Duodenal mucosa (tissue), 2 donors: Measurements from ENCODE around the gene NSG2.

Experiments
- H3K27ac ChIP-seq: one replicate; pipeline ENCODE4 v1.7.0; 2013; ENCODE audit warnings: low read depth, low read length
- H3K27me3 ChIP-seq, 2 donors: one replicate each; pipeline ENCODE4 v1.7.0; 2013; ENCODE audit warnings: low read length in 2 of 2, control low read depth in 1 of 2; ENCODE audit not compliant: insufficient read depth in 2 of 2, control insufficient read depth in 1 of 2
- H3K36me3 ChIP-seq, 2 donors: one replicate each; pipeline ENCODE4 v1.7.0; 2013; ENCODE audit warnings: low read length in 2 of 2, control low read depth in 1 of 2; ENCODE audit not compliant: insufficient read depth in 2 of 2, control insufficient read depth in 1 of 2
- H3K4me1 ChIP-seq, 2 donors: one replicate each; pipeline ENCODE4 v1.7.0; 2013; ENCODE audit warnings: low read length in 2 of 2, control low read depth in 1 of 2; ENCODE audit not compliant: insufficient read depth in 2 of 2, control insufficient read depth in 1 of 2
- H3K4me3 ChIP-seq, 2 donors: one replicate each; pipeline ENCODE4 v1.7.0; 2013; ENCODE audit warnings: low read length in 2 of 2, low read depth in 1 of 2
- H3K9ac ChIP-seq, 2 donors: one replicate each; pipeline ENCODE4 v1.7.0; 2013; ENCODE audit warnings: low read length in 2 of 2, low read depth in 1 of 2
- H3K9me3 ChIP-seq, 2 donors: one replicate each; pipeline ENCODE4 v1.7.0; 2013; ENCODE audit warnings: low read length in 2 of 2, control low read depth in 1 of 2; ENCODE audit not compliant: control insufficient read depth in 1 of 2

NSG2 gene

GRCh38 chr5:174022384-174023095 is 23.0 kb upstream of the NSG2 start:
- H3K9me3 ChIP-seq, result no peaks in the 10 kb centered on the region
- H3K27ac ChIP-seq, result no peak overlapping the region
- no peak overlapping the region for H3K9ac ChIP-seq
- no peaks in the 10 kb centered on the region for H3K4me1 ChIP-seq
- peaks cover 3 to 13% of the 10 kb centered on the region in 2 donors for H3K27me3 ChIP-seq
- no peak overlapping the region for H3K4me3 ChIP-seq
- no peaks in the 10 kb centered on the region for H3K36me3 ChIP-seq

DNA sequence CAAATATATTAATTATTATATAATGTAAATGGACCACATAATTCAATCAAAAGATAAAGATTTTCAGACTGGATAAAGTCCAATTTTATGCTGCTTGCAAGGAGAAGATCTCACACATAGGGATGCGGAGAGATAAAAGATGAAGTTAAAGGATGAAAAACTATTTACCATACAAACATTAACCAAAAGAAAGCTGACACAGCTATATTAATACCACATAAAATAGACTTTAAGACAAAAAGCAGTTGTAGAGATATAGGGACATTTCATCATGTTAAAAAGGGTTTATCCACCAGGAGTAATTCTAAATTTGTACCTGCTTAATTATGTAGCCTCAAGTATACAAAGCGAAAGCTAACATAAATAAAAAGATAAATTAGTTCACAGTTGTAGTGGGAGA is 15.2 kb upstream of the NSG2 start:
- Histone ChIP-seq H3K27ac (no peak overlapping the region), H3K36me3 (no peaks in the 10 kb centered on the region), H3K4me1 (no peaks in the 10 kb centered on the region), H3K9ac (no peak overlapping the region), H3K4me3 (no peak overlapping the region), H3K27me3 (peaks cover 0 to 3% of the 10 kb centered on the region in 2 donors), H3K9me3 (no peaks in the 10 kb centered on the region)

- no peak overlapping the region for H3K4me3 ChIP-seq
- H3K36me3 ChIP-seq, result no peaks in the 10 kb centered on the region
- H3K9ac ChIP-seq, result no peak overlapping the region
- H3K27ac ChIP-seq, result no peak overlapping the region
- H3K27me3 ChIP-seq, result no peaks in the 10 kb centered on the region
- H3K4me1 ChIP-seq, result no peaks in the 10 kb centered on the region
- no peaks in the 10 kb centered on the region for H3K9me3 ChIP-seq
Measured at GRCh38 chr5:174044466-174045254, 846 bp upstream of the NSG2 start.

- H3K4me1 ChIP-seq, result no peaks in the 10 kb centered on the region
- no peaks in the 10 kb centered on the region for H3K27me3 ChIP-seq
- H3K36me3 ChIP-seq, result no peaks in the 10 kb centered on the region
- no peak overlapping the region for H3K27ac ChIP-seq
- no peaks in the 10 kb centered on the region for H3K9me3 ChIP-seq
- H3K4me3 ChIP-seq, result no peak overlapping the region
- H3K9ac ChIP-seq, result no peak overlapping the region
Measured at GRCh38 chr5:174046558-174046957, 1.1 kb downstream of the NSG2 start.

DNA sequence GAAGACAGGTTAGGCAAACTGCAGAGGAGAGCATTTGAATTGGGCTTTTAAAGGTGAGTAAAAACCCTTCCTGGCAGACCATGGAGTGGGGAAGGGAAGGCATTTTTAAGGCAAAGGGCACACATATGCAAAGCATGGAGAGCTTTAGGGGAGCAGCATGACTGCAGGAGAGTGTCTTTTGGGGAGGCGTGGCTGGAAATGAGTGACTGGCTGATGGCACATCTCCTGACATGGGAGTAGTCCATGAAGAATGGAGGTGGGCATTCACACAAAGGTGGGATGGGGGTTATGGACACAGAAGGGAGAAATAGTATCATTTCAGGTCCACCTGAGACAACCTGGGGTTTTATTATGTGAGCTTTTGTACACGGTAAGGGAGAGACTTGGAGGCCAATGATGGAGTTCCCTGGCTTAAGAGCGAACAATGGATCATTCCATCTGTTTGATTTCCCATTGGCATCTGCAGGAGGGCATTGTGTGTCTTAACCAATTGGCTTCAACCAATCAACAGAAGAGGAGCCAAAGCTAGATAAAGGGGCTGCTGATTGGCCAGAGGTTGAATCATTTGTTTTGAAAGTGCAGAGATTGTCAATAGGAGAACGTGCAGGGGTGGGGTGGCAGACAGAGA is 2.1 kb downstream of the NSG2 start:
- H3K9ac ChIP-seq, result no peak overlapping the region

DNA sequence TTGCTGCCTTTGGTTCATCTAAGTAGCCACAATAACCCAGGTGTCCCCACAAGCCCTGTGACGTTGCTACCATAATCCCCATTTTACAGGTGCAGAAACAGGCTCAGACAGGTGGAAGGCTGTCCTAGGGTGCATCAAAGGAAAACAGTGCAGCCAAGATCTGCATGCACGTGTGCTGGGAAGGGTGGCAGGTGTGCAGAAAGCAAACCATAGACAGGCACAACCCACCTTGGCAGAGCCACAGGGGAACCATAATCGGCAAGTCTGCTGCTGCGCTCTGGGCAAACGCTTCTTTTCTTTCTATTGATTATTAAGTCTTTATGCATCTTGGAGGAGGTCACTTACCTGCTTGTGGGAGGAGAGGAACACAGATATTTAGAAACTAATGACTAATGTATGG is 7.1 kb downstream of the NSG2 start:
- H3K4me3 ChIP-seq, result no peak overlapping the region
- H3K36me3 ChIP-seq, result no peaks in the 10 kb centered on the region
- H3K27ac ChIP-seq, result no peak overlapping the region
- H3K4me1 ChIP-seq, result no peaks in the 10 kb centered on the region
- no peak overlapping the region for H3K9ac ChIP-seq
- no peaks in the 10 kb centered on the region for H3K9me3 ChIP-seq
- no peaks in the 10 kb centered on the region for H3K27me3 ChIP-seq

More for the DNA sequence above, 2.1 kb downstream of the NSG2 start:
- Histone ChIP-seq H3K4me1 (no peaks in the 10 kb centered on the region), H3K36me3 (no peaks in the 10 kb centered on the region), H3K27me3 (no peaks in the 10 kb centered on the region), H3K9me3 (no peaks in the 10 kb centered on the region), H3K27ac (no peak overlapping the region), H3K4me3 (no peak overlapping the region)

DNA sequence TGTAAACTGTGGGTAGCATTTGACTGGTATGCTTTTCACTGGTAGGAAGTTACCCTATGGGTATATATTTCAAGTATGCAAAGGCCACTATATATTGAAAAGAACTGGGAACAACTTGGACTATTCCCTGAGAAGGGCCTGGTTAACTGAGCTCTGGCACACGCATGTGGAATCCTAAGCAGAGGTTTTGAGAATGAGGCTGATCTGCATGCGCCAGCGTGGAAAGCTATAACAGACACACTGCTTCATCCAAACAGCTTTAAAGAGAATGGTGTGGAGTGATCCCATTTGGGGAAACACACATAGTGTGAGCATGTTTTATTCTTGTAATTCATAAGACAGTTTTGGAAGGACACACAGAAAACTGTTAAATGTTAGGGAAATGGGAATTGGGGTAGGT is 8.4 kb downstream of the NSG2 start:
- no peaks in the 10 kb centered on the region for H3K9me3 ChIP-seq
- H3K27ac ChIP-seq, result no peak overlapping the region
- no peak overlapping the region for H3K9ac ChIP-seq
- no peaks in the 10 kb centered on the region for H3K27me3 ChIP-seq
- H3K36me3 ChIP-seq, result no peaks in the 10 kb centered on the region
- H3K4me1 ChIP-seq, result no peaks in the 10 kb centered on the region
- no peak overlapping the region for H3K4me3 ChIP-seq

GRCh38 chr5:174056064-174056847 is 10.8 kb downstream of the NSG2 start:
- Histone ChIP-seq H3K27me3 (no peaks in the 10 kb centered on the region), H3K9ac (no peak overlapping the region), H3K4me1 (no peaks in the 10 kb centered on the region), H3K4me3 (no peak overlapping the region), H3K27ac (no peak overlapping the region), H3K36me3 (no peaks in the 10 kb centered on the region), H3K9me3 (no peaks in the 10 kb centered on the region)

DNA sequence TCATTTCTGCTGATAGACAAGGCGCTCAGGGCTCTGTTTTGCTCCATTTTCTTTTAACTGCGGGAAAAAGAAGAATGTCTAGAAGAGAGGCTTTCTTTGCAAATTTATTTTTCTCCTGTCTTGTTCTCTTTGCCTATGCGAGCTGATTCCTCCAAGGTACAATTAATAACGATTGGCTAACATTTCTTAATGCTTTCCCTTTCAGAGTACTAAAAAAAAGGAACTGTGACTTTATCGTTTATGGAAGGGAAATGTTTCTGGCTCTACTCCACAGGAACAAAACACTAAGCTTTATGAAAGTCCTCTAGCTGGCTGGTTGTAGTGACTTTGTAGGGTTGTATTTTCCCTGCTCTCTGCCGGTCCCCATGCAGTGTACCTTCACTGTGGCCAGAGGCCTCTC is 11.7 kb downstream of the NSG2 start:
- no peaks in the 10 kb centered on the region for H3K9me3 ChIP-seq
- H3K9ac ChIP-seq, result no peak overlapping the region
- no peak overlapping the region for H3K27ac ChIP-seq
- no peaks in the 10 kb centered on the region for H3K27me3 ChIP-seq
- H3K4me1 ChIP-seq, result no peaks in the 10 kb centered on the region
- no peaks in the 10 kb centered on the region for H3K36me3 ChIP-seq
- H3K4me3 ChIP-seq, result no peak overlapping the region
